Kidney epithelial cell (primary cell): ENCODE measurements around the gene HTR3E. TPM values are rescaled to one million over a fixed set of nuclear protein-coding genes. Genes with fewer than 3 reads are reported as not detected.

Experiments used
- DNase-seq: peaks from one replicate; pipeline ENCODE4 v3.0.0-alpha.2; 2010; ENCODE audit warnings: low read depth
- H3K27me3 ChIP-seq: 2 replicates; pipeline ENCODE4 v1.6.0; 2011; ENCODE audit warnings: low read length; ENCODE audit not compliant: control insufficient read depth, insufficient read depth
- H3K36me3 ChIP-seq: 2 replicates; pipeline ENCODE4 v1.5.1; 2011; ENCODE audit warnings: low read length; ENCODE audit not compliant: control insufficient read depth, insufficient read depth
- H3K4me3 ChIP-seq: 2 replicates; pipeline ENCODE4 v1.5.1; 2011; ENCODE audit warnings: low read depth, mild to moderate bottlenecking, control low read depth, low read length
- total RNA-seq: library from RNA; depleted of rRNA; stranded (reverse); fragments of >200 nt; gene quantifications from 2 replicates; pipeline ENCODE4 v1.2.3, GENCODE V29; 2015
- TF ChIP-seq, protein P1 (sequence below): IDR thresholded peaks from 2 replicates; pipeline ENCODE4 v1.5.1; 2011; ENCODE audit warnings: mild to moderate bottlenecking, moderate library complexity, low read length, control low read depth, inconsistent platforms; ENCODE audit not compliant: insufficient read depth, poor library complexity, severe bottlenecking

The HTR3E gene
- total RNA-seq: not detected in 2 replicates

DNA sequence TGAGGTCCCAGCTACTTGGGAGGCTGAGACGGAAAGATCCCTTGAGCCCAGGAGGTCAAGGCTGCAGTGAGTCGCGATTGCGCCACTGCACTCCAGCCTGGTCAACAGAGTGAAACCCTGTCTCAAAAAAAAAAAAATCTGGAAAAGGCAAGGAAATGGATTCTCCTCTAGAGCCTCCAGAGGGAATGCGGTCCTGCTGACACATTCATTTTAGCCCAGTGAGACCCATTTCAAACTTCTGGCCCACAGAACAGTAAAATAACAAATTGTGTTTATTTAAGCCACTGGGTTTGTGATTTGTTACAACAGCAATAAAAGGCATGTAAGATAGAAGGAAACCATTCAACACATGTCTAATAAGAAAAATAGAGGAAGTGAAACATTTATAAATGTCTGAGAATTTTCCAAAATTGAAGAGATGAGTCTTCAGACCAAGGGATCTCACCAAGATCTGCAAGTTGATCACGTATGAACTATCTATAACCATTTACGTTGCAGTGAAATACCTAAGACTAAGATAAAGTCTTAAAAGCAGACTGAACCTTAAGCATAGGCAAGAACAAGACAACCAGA lies at the start of gene HTR3E:
Gene HTR3E, plus strand, starts transcription at position 254 of the 573 bp plus-strand sequence. CDS start 466 bp downstream, outside the sequence.
- TF ChIP-seq, protein P1, sequence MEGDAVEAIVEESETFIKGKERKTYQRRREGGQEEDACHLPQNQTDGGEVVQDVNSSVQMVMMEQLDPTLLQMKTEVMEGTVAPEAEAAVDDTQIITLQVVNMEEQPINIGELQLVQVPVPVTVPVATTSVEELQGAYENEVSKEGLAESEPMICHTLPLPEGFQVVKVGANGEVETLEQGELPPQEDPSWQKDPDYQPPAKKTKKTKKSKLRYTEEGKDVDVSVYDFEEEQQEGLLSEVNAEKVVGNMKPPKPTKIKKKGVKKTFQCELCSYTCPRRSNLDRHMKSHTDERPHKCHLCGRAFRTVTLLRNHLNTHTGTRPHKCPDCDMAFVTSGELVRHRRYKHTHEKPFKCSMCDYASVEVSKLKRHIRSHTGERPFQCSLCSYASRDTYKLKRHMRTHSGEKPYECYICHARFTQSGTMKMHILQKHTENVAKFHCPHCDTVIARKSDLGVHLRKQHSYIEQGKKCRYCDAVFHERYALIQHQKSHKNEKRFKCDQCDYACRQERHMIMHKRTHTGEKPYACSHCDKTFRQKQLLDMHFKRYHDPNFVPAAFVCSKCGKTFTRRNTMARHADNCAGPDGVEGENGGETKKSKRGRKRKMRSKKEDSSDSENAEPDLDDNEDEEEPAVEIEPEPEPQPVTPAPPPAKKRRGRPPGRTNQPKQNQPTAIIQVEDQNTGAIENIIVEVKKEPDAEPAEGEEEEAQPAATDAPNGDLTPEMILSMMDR: no peak
- Histone ChIP-seq H3K4me3 (no peak within 1 kb of the TSS), H3K36me3 (no peaks in the 10 kb centered on the region), H3K27me3 (no peaks in the 10 kb centered on the region)
- no peak for DNase-seq

GRCh38 chr3:184050217-184050847 lies 46.5 kb upstream of the HTR3E start:
- TF ChIP-seq, protein P1: no peak
- Histone ChIP-seq H3K27me3 (peaks cover 7% of the 10 kb centered on the region), H3K4me3 (no peak overlapping the region), H3K36me3 (no peaks in the 10 kb centered on the region)
- no peak for DNase-seq

DNA sequence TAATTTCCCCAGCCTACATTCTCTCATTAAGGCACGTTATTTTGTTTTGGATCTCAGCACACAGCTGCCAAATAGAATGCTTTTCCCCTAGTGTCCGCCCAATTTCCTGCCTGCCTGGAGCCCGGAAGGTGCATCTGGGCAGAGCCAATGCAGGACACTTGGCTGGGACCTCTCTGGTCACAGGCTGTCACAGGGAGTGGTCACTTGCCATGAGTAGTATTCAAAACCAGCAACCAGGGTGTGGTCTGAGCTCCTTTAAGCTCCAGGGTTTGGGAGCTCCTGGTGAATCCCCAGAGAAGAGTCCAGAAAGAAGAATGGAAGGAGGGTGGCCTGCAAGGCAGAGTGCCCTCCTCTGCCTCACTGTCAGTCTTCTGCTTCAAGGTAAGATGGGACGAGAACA lies 44.1 kb upstream of the HTR3E start, which contains the start of gene HTR3C:
Gene HTR3C, plus strand, starts transcription at position 281 of the 400 bp plus-strand sequence. Its CDS starts 34 bp downstream, at position 315.
- TF ChIP-seq, protein P1: no peak
- DNase-seq: no peak
- Histone ChIP-seq H3K27me3 (peaks cover 7% of the 10 kb centered on the region), H3K36me3 (no peaks in the 10 kb centered on the region), H3K4me3 (no peak within 1 kb of the TSS)

DNA sequence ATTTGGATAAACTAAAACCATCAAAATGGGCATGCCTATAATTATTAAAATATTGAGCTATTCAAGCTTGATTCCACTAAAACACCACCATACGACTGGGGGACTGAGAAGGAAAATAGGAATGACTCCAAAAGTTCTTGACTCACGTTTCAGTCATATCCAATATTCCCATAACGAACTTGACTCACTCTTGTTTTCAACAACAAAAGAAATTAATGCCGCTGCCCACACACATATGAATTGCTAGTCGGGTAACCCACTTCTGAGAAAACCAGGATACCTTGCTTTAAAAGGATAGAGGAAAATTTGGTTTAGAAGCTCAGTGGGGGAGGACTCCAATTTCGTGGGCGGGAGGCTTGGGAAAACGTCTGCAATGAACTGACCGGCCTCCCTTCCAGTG lies 38.8 kb upstream of the HTR3E start:
- peaks cover 5% of the 10 kb centered on the region for H3K27me3 ChIP-seq
- H3K4me3 ChIP-seq: no peak overlapping the region
- no peaks in the 10 kb centered on the region for H3K36me3 ChIP-seq
- DNase-seq: no peak
- TF ChIP-seq, protein P1: no peak

GRCh38 chr3:184059424-184059823 lies 37.4 kb upstream of the HTR3E start:
- no peak overlapping the region for H3K4me3 ChIP-seq
- no peaks in the 10 kb centered on the region for H3K36me3 ChIP-seq
- TF ChIP-seq, protein P1: no peak
- no peak for DNase-seq
- H3K27me3 ChIP-seq: peaks cover 2% of the 10 kb centered on the region

DNA sequence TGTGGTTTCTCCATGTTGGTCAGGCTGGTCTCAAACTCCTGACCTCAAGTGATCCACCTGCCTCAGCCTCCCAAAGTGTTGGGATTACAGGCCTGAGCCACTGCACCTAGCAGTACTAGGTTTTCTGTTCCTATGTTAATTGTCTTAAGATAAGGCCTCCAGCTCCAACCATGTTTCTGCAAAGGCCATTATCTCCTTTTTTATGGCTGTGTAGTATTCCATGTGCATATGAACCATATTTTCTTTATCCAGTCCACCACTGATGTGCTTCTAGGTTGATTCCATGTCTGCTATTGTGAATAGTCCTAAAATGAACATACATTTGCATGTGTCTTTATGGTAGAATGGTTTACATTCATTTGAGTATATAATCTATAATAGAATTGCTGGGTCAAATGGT lies 34.2 kb upstream of the HTR3E start:
- Histone ChIP-seq H3K4me3 (no peak overlapping the region), H3K27me3 (peaks cover 2% of the 10 kb centered on the region), H3K36me3 (no peaks in the 10 kb centered on the region)
- DNase-seq: no peak
- TF ChIP-seq, protein P1: no peak
